Non-pigmented ciliary epithelial cell (primary cell): ENCODE results near the gene P2RY2.
"Not testable (repeated sequence)": the region's sequence is repeated elsewhere in the genome, so short reads cannot be mapped to it uniquely, and the experiment has no call there.

Experiments used
- DNase-seq: peaks from one replicate; pipeline ENCODE4 v3.0.0-alpha.2; 2010; ENCODE audit warnings: low read depth

P2RY2 gene

DNA sequence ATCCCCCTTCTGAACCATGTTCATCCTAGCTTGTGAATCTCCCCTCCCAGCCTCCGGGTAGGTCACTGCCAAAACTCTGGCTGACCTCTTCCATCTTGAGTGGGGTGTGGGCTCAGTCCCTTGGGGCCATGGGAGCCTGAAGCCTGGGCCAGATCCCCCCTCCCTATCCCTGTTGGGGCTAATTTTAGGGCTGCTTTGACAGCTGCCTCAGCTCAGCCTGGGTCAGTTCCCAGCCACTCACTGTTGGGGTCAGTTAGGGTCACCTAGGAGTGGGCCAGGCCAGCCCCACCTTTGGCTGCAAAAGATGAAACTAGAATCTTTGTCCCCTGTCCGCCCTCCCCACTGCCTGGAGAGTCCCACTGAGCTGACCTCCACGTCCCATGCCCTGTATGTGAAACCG, 29.8 kb upstream of the P2RY2 start:
- no peak for DNase-seq

DNA sequence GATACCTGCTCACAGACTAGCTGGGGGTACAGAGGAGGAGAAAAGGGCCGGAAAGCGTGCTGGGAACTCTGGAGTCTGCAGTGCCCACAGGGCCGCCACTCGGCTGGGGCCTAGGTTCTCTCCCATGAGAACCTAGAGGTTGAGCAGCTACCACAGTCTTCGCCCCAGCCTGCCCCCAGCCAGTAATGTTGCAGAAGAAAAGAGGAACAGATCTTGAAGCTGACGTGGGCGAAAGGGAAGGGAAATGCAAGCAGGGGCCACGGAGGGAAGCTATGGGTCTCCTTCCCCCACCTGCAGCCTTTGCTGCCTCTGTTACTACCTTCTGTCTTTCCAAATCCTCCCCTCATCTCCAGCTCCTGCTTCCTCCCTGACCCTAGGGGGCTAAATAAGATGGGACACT, 28.8 kb upstream of the P2RY2 start:
- no peak for DNase-seq

DNA sequence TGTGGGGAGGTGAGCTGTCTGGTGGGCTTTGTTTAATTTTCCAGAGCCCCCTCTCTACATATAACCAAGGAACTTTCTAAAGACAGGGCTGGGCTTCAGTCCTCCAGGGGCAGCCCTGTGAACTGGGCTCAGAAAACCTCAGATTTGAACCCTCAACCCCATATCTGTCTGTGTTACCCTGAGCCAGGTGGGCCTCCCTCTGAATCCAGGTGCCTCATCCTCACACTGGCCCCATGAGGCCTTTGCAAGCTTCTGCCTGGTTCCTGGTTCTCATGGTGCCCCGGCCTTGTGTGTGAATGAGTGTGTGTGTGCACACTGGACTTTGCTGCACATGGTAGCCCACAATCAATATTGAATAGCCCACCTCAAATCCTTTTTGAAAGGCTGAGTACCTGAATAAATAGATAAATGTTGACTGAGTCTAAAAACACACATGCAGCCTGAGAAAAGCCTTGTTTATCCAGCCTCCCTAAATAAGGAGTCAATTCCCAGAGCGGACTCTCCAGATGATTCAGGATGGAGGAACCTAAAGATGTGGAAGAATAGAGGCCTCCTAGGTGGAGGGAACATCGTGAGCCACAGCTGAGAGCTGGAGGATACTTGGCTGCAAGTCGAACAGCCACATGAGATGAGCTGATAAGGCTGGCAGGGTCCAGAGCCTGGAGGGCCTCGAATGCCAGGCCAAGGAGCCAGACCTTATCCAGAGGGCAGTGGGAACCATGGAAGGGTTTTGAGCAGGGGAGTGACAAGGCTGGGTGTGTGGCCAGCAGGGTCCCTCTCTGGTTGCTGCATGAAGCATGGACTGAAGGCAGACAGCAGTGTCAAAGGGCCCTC, 28.1 kb upstream of the P2RY2 start:
- no peak for DNase-seq

DNA sequence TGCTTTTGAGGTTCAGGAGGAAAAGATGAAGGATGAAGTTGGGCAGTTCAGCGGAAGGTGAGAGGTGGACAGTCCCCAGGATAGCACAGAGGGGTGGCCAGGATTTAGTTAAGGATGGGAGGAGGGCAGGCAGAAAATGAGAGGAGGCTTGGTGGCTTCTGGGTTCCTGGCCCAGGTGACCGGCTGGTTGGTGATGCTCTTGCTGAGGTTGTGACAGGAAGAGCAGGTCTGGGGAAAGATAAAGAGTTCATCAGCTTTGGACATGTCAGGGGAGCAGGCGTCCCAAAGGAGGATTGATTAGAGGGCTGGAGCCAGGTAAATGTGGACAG, 27.6 kb upstream of the P2RY2 start:
- no peak for DNase-seq

DNA sequence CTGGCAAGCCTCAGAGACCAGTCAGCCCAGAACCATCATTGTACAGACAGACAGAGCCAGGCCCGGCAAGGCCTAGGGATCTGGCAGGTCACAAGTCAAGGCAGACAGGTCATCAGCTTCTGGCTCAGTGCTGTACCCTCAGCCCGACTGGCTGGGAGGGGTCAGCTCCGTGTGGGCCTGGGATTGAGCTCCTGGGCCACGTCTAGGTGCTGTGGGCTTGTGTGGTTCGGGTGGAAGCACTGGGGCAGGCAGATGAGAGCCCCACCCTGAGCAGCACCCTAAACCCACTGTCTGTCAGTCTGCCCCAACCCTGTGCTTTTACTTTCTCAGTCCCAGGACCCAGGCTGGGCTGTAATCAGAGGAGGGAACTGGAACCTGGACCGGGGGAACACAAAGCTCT, 26.9 kb upstream of the P2RY2 start:
- no peak for DNase-seq

DNA sequence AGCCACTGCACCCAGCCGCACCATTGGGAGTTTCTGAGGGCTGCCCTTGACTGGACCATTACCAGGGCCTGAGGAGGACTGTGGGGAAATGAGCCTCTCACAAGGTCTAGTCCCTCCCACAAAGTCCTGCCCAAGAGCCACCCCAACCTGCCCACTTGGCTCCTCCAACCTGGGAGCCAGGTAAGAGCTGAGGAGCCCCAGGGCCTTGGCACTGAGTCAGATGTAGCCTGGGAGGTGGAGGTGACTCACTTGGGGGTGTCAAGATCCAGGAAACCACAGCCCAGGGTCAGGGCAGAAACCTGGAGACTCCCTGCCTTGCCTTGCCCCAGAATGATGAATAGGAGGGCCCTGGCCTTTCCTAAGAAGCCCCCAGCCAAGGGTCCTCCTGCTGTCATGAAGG, 25.8 kb upstream of the P2RY2 start:
- no peak for DNase-seq

DNA sequence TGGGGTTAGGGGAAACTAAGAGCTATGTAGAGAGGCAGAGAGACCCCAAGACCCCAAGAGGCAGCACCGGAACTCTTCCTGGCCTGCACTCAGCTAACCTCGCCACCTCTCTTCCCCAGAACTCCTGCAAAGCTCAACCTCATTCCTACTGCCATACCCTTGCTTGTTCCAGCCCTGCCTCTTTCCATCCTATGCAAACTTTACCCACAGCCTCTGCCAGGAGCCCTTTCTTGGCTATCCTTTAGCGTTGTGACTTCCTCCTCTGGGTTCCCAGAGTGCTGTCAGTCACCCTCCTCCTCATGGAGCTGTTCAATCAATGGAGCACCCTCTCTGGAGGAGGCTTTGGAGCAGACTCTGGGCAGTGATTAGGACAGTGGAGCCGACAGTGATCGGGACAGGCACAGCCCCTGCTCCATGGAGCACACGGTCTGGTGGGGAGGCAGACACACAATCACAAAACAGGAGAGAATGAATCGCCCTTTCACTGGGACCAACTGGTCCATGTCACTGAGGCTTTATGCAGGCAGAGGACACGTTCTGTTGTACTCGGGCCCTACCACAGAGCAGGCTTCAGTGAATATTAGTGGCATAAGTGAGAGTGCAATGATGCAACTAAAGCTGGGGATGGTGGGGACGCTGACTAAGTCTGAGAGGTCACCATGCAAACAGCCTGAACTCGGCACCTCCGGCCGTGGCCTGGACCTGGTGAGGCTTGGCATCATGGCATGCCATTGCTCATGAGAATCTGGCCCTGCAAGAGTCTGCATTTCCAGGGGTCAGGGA, 24.6 kb upstream of the P2RY2 start:
- no peak for DNase-seq

DNA sequence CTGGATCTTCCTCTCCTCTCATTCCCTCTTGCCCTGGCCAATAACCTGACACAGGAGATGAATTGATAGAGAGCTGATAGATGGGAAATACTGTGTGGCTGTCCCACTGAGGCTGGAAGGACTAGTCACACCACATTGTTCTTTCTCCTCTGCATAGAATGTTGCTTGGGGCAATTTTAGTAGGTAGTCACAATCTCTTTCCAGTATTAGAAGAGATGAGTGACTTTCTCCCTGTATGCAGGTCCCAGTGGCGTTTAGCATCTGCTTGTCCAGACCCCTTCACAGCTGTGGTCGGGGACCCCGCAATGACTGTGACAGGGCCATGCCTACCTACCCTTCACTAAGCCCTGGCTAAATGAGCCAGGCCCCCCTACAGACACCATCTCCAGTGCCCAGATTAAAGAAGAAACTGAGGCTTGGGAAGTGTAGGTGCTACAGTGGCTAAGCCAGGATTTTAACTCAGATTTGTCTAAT, 24.0 kb upstream of the P2RY2 start:
- DNase-seq = no peak

DNA sequence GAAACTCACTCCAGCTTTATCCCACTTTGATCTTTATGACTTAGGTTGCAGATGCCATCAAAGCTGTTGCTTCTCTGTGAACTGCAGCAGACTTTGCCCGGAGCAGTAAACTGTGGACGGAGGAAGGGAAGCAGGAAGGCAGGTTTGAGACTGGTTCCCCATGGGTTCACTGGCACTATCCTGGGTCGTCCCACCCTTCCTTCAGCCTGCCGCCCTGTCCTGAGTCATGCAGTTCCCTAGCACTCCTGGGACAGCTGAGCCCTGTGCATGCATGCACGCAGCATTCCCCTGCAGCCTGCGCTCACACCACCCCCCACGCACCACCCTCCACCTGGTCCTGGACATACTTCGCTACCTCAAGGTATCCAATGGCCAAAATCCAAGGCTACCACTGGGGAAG, 23.5 kb upstream of the P2RY2 start:
- no peak for DNase-seq

DNA sequence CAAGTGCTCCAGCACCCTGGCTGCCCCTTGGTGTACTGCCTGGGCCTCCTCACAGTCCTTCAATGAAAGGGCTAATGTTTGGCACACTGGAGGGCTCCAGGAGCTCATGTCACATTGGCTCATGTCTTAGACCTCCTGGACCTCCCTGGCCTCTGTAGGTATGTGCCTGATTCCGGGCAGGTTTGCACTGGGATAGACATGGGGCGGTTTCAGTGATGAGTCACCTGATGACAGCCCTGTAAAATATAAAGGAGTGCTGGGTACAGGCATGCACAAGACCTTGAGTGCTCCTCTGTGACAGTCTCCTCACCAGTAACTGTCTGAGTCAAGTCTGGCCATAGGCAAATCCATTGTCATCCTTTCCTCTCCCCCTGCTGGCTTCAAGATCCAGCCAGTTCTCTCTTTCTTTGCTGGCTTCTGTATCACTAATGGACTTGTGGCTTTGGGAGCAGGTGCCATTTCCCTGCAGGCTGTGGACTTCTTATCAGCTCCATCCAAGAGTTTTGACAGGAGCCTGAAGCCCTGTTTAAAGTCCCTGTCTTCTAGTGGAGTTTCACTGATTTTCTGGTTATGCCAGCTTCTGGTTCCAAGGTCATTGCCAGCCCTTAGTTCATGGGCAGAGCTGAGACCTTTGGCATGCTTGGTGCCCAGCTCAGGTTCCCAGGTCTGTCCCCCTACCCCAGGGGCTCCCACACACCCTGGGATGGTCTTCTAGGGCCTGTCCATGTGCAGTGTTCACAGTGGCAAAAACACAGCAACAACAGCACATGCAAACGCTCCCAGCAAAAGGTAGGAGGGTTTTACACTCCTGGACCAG, 22.7 kb upstream of the P2RY2 start:
- DNase-seq = no peak

DNA sequence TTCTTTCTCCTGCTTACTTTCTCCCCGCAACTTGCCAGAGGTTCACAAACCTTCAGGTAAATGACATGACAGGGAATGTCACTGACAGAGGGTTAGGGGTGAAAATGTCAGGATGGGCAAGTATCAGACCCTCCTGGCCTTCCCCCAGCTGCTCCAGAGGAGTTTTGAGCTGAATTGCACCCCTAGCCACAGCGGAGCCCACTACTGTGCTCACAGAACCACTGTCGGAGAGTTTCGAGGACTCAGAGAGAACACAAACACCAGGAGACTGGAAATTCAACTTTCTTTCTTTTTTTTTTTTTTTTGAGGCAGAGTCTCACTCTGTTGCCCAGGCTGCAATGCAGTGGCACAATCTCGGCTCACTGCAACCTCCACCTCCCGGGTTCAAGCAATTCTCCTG, 21.5 kb upstream of the P2RY2 start:
- no peak for DNase-seq

DNA sequence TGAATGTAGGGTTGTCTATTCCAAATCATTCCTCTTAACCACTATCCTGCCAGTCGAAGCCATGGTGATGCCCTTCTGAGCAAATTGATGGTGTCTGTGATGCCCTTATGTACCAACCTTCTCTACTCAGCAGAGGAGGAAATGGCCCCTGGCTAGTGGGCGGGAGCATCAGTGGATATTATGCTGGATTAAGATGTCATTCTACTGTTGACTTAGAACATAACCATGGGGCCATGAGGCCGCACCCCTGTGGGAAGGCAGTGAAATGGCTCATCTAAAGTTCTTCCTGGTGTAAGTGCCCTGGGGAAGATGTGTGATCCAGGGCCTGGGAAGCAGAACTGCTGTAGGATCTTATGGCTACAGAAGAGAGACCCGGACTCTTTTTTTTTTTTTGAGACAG, 20.7 kb upstream of the P2RY2 start:
- DNase-seq = no peak

DNA sequence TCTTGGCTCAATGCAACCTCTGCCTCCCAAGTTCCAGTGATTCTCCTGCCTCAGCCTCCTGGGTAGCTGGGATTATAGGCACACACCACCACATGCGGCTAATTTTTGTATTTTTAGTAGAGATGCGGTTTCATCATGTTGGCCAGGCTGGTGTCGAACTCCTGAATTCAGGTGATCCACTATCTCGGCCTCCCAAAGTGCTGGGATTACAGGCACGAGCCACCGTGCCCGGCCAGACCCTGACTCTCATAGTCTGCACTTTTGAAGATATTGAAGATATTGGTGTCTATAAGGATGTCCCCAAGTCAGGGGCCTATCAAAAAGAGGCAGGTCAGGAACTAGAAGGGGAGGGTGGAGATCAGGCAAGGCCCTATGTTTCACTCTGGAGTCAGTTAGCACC, 20.3 kb upstream of the P2RY2 start:
- DNase-seq = not testable (repeated sequence)

DNA sequence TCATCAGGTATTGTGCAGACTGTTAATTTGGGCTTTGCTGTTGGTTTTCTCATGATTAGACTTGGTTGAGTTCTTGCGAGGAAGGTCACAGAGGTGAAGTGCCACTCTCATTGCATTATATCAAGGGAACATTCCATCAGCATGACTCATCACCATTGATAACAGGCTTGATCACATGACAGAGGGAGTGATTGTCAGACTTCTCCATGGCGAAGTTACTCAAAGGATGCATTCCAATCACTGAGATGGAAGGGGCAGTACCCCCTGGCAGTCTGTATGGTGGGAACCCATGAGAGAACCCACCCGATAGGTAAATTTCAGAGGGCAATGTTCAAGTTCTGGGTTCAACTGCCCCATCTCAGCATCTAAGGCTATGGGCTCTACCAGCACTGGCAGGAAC, 19.4 kb upstream of the P2RY2 start:
- no peak for DNase-seq

DNA sequence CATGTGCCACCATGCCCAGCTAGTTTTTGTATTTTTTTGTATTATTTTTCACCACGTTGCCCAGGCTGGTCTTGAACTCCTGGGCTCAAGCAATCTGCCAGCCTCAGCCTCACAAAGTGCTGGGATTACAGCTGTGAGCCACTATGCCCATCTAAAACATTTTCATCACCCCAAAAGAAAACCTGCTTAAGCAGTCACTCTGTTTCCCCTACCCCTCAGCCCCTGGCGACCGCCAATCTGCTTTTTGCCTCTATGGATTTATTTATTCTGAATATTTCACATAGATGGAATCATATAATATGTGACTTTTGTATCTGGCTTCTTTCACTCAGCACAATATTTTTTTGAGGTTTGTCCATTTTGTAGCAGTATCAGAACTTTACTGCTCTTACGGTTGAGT, 18.6 kb upstream of the P2RY2 start:
- DNase-seq = no peak

DNA sequence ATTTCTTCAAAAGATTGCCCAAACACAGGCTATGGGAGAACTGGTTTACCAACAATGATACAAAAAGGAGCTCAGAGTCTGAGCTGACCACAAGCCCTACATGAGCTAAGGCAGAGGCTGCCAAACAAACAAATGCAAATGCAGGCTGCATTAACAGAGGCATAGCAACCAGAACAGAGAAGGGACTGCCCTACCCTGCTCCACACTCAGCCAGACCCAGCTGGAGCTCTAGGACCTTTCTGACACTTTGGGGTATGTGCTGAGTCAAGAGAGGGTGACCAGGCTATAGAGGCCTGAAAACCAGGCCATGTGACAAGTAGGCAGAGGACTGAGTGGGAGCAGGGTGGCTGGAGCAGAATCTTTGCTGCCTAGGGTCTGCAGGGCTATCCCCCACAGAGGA, 17.8 kb upstream of the P2RY2 start:
- DNase-seq = no peak

DNA sequence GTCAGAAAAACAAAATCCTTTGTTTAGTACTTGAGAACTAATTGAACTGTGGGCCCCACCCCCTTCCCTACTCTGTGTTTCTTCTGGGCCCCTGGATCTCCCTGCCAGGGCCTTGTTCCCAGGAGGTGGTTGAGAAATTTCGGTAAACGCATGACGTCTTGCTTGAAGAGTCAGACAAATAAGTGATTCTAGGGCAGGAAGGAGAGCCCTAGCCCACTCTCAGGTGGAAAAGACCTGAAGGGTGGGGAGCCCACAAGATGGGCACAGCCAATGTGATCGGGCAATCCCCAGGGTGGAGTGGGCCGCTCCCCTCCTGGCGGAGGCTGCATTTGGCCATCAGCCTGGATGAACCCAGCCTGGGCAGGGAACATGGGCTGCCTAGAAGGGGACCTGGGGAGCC, 16.8 kb upstream of the P2RY2 start:
- no peak for DNase-seq

DNA sequence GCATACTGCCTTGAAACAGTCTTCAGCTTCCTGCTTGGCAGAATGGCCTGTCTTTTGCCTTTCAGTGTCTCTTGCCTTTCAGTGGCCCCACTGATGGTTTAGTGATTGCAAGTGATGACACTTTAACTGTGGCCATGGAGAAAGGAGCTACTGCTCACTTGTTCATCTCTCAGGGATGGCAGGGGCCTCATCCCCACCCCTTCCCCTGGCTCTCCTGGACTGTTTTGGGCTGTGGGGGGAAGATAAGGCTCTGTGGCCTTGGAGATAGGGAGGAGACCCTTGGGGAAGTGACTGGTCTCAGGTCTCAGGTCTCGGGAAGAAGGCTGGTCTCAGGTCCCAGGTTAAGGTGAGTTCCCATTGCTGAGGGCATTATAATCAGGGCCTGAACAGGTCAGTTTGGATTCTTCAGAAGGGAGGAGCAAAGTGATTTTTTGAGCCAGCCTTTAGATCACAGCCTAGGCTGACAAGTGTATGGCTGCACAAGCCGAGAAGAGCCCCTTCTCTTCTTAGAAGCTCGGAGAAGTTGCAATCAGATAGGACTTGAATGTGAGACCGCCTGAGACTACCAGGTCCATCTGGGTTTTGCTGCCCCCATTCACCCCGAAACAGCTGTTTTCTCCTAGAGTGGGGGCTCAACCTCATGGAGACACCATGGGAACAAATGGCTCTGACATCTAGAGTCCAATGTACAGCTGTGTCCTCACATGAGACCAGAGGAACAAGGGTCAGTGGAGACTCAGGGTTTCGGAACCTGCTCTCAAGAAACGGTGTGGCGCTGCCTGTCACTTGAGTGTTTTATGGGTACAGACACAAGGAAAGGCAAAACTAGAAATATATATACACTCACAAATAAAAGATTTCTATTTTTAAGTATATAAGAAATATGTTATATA, 15.9 kb upstream of the P2RY2 start:
- no peak for DNase-seq

DNA sequence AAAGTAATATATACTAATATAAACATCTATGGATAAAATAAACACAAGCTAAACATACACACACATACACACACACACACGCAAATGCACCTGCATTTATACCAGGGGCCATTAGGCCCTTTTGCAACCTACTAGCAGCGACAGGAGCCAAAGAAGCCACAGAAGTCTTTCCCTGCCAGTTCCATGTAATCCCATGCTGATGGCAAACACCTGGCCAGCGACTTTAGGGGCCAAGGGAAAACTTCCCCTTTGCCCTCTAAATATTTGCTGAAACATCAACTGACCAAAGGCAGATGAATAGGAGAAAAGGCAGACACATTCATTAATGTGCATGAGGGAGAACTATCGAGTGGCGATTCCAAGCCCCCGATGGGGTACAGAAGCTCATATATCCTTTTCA, 14.8 kb upstream of the P2RY2 start:
- DNase-seq = no peak

DNA sequence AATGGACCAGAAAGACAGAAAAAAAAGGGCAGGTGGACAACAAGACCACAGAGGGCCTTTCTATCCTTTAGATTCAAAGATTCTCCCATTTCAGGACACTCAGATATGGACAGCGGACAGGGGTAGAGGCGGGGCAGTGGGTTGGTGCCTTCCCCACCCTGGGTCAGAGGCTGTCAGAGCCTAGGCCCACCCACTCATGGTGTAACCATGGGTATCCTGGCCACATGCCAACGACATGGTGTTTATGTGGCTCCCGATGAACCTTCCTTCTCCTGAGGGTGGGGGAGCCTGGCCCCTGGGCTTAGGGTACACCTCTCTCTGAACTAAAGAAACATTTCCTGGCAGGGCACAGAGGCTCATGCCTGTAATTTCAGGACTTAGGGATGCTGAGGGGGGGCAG, 14.3 kb upstream of the P2RY2 start:
- DNase-seq = no peak

DNA sequence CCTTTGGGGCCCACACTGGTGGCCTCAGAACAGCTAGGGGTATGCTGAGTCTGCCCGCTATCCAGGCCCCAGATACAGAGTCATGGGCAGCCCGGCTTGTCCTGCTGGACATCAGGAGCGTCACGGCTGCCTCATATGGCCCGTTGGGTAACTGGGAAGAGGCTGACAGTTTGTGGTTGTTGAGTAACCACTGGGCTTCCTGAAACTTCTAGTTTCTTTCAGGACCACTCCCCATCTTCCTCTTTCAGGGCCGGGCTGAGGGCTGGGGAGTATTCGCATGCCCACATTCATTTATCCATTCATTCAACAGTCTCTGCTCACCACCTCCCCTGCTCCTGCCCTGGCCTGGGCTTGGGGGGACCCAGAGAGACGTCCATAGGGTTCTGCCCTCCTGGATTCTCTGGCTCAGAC, 13.4 kb upstream of the P2RY2 start:
- no peak for DNase-seq
